ENCODE data around the gene SLC13A5. TPM values are rescaled to one million over a fixed set of nuclear protein-coding genes. Genes with fewer than 3 reads are reported as not detected.

The SLC13A5 gene
- total RNA-seq, 1 experiment from 2014 or later = not detected

- ChIA-PET POLR2A (ENCODE audit: unreplicated experiment) (no interaction called here), CTCF (no interaction called here)
- Histone ChIP-seq H3F3A (ENCODE audit: low read length, unreplicated experiment) (no peaks in the 10 kb centered on the region), H3K4me1 (ENCODE audit: insufficient read depth, low read length) (no peaks in the 10 kb centered on the region), H4K20me1 (ENCODE audit: low read length) (no peaks in the 10 kb centered on the region), H3K9ac (ENCODE audit: low read length) (no peak overlapping the region), H3K9me3 (ENCODE audit: low read length) (no peaks in the 10 kb centered on the region), H3K79me2 (ENCODE audit: low read length) (no peaks in the 10 kb centered on the region), H3K27me3 (ENCODE audit: low read length) (no peaks in the 10 kb centered on the region), H3K27ac (ENCODE audit: low read length) (no peak overlapping the region), H3K36me3 (ENCODE audit: low read depth, low read length) (no peaks in the 10 kb centered on the region), H3K4me2 (ENCODE audit: low read length) (no peak overlapping the region), H3K4me3 (ENCODE audit: low read length) (no peak overlapping the region), H3K9me2 (replicated peaks; ENCODE audit: low read length) (no peaks in the 10 kb centered on the region), H2AFZ (ENCODE audit: low read length) (no peak overlapping the region)
- DNase-seq (no peak), ATAC-seq (no peak)
- no TSS peak for BruUV-seq (replicated peaks)
- intact Hi-C loops (cut with micrococcal nuclease) = no loop called here
- TF ChIP-seq EZH2 (IDR thresholded peaks at IDR 0.05; ENCODE audit: low read length, unreplicated experiment) = no peak
- TF ChIP-seq EZH2phosphoT487 (IDR thresholded peaks at IDR 0.05; ENCODE audit: borderline replicate concordance, low read length) = no peak
- TF ChIP-seq CTCF (conservative IDR thresholded peaks at IDR 0.05; ENCODE audit: low read depth, low read length) = no peak
Measured at GRCh38 chr17:6698004-6698403, 15.2 kb downstream of the SLC13A5 start.

- TF ChIP-seq CTCF (conservative IDR thresholded peaks at IDR 0.05; ENCODE audit: low read depth, low read length) (no peak), EZH2 (IDR thresholded peaks at IDR 0.05; ENCODE audit: low read length, unreplicated experiment) (no peak), EZH2phosphoT487 (IDR thresholded peaks at IDR 0.05; ENCODE audit: borderline replicate concordance, low read length) (no peak)
- Histone ChIP-seq H3K4me3 (ENCODE audit: low read length) (no peak overlapping the region), H3K27ac (ENCODE audit: low read length) (no peak overlapping the region), H3K9me3 (ENCODE audit: low read length) (no peaks in the 10 kb centered on the region), H3K4me1 (ENCODE audit: insufficient read depth, low read length) (no peaks in the 10 kb centered on the region), H3K9me2 (replicated peaks; ENCODE audit: low read length) (no peaks in the 10 kb centered on the region), H3K36me3 (ENCODE audit: low read depth, low read length) (no peaks in the 10 kb centered on the region), H3K9ac (ENCODE audit: low read length) (no peak overlapping the region), H2AFZ (ENCODE audit: low read length) (no peak overlapping the region), H4K20me1 (ENCODE audit: low read length) (no peaks in the 10 kb centered on the region), H3K79me2 (ENCODE audit: low read length) (no peaks in the 10 kb centered on the region), H3K27me3 (ENCODE audit: low read length) (no peaks in the 10 kb centered on the region), H3K4me2 (ENCODE audit: low read length) (no peak overlapping the region), H3F3A (ENCODE audit: low read length, unreplicated experiment) (no peaks in the 10 kb centered on the region)
- intact Hi-C loops (cut with micrococcal nuclease) = no loop called here
- BruUV-seq (replicated peaks) = no TSS peak
- DNase-seq (no peak), ATAC-seq (no peak)
- POLR2A ChIA-PET (ENCODE audit: unreplicated experiment) = no interaction called here
- CTCF ChIA-PET = no interaction called here
Measured at GRCh38 chr17:6696906-6697305, 16.3 kb downstream of the SLC13A5 start.

- Histone ChIP-seq H4K20me1 (ENCODE audit: low read length) (no peaks in the 10 kb centered on the region), H3K4me1 (ENCODE audit: insufficient read depth, low read length) (no peaks in the 10 kb centered on the region), H3K4me2 (ENCODE audit: low read length) (no peak overlapping the region), H3F3A (ENCODE audit: low read length, unreplicated experiment) (no peaks in the 10 kb centered on the region), H3K36me3 (ENCODE audit: low read depth, low read length) (no peaks in the 10 kb centered on the region), H3K79me2 (ENCODE audit: low read length) (no peaks in the 10 kb centered on the region), H3K27ac (ENCODE audit: low read length) (no peak overlapping the region), H3K9me2 (replicated peaks; ENCODE audit: low read length) (no peaks in the 10 kb centered on the region), H2AFZ (ENCODE audit: low read length) (no peak overlapping the region), H3K9ac (ENCODE audit: low read length) (no peak overlapping the region), H3K9me3 (ENCODE audit: low read length) (no peaks in the 10 kb centered on the region), H3K4me3 (ENCODE audit: low read length) (no peak overlapping the region), H3K27me3 (ENCODE audit: low read length) (no peaks in the 10 kb centered on the region)
- TF ChIP-seq EZH2phosphoT487 (IDR thresholded peaks at IDR 0.05; ENCODE audit: borderline replicate concordance, low read length) (no peak), CTCF (conservative IDR thresholded peaks at IDR 0.05; ENCODE audit: low read depth, low read length) (no peak), EZH2 (IDR thresholded peaks at IDR 0.05; ENCODE audit: low read length, unreplicated experiment) (no peak)
- BruUV-seq (replicated peaks) = no TSS peak
- CTCF ChIA-PET = no interaction called here
- no peak for ATAC-seq
- no peak for DNase-seq
- POLR2A ChIA-PET (ENCODE audit: unreplicated experiment) = no interaction called here
- intact Hi-C loops (cut with micrococcal nuclease) = no loop called here
Measured at GRCh38 chr17:6695565-6695964, 17.6 kb downstream of the SLC13A5 start.

Measured in PC-3 (cell line).